IMR-90 (cell line): Measurements from ENCODE around the gene KLRF2. TPM values are rescaled to one million over a fixed set of nuclear protein-coding genes. Genes with fewer than 3 reads are reported as not detected.

Source experiments
- ATAC-seq: fragments of 200-7000 bp; cut with Tn5 transposase; 2 replicates; pipeline ENCODE4 v1.9.1; 2020; ENCODE audit warnings: low read depth, mild to moderate bottlenecking, moderate library complexity
- BruUV-seq: library from RNA; stranded (reverse); fragments of 400-500 nt; replicated peaks from 2 replicates; lab custom pipeline; 2021; lab: Mats Ljungman, UMichigan
- CTCF ChIA-PET: fragments of 300-600 bp; formaldehyde crosslinking; extraction: SDS; loops from one replicate; lab custom pipeline; 2021; ENCODE audit warnings: antibody characterized with exemption; lab: Yijun Ruan, JAX
- POLR2A ChIA-PET: fragments of 300-600 bp; sonication (Branson Sonifier 250); formaldehyde crosslinking; loops from one replicate; lab custom pipeline; 2022; ENCODE audit warnings: antibody characterized with exemption; ENCODE audit not compliant: unreplicated experiment; lab: Charles Lee
- DNase-seq: peaks from one replicate; pipeline ENCODE4 v3.0.0; 2013
- H2AFZ ChIP-seq: replicated peaks from 2 replicates; pipeline ENCODE3; 2013; ENCODE audit warnings: low read length, mild to moderate bottlenecking; ENCODE audit not compliant: poor library complexity
- H2AK5ac ChIP-seq: 2 replicates; pipeline ENCODE4 v1.6.1; 2013; ENCODE audit warnings: low read depth, low read length, inconsistent platforms
- H2AK9ac ChIP-seq: replicated peaks from 2 replicates; pipeline ENCODE3; 2013; ENCODE audit warnings: mild to moderate bottlenecking, low read depth, low read length, moderate library complexity; ENCODE audit not compliant: poor library complexity
- H2BK120ac ChIP-seq: 2 replicates; pipeline ENCODE4 v1.6.1; 2013; ENCODE audit warnings: low read depth, low read length, inconsistent platforms
- H2BK15ac ChIP-seq: 3 replicates; pipeline ENCODE4 v1.6.1; 2013; ENCODE audit warnings: low read depth, low read length, inconsistent platforms
- H2BK20ac ChIP-seq: 2 replicates; pipeline ENCODE4 v1.6.1; 2013; ENCODE audit warnings: low read depth, mild to moderate bottlenecking, inconsistent platforms, low read length, moderate library complexity
- H2BK5ac ChIP-seq: 2 replicates; pipeline ENCODE4 v1.6.1; 2013; ENCODE audit warnings: mild to moderate bottlenecking, low read depth, low read length, inconsistent platforms; ENCODE audit not compliant: poor library complexity, severe bottlenecking
- H3K14ac ChIP-seq: replicated peaks from 2 replicates; pipeline ENCODE4 v1.6.1; 2013; ENCODE audit warnings: low read depth, low read length, inconsistent platforms
- H3K18ac ChIP-seq: 2 replicates; pipeline ENCODE4 v1.6.1; 2013; ENCODE audit warnings: low read depth, low read length, control low read depth
- H3K23ac ChIP-seq: 2 replicates; pipeline ENCODE4 v1.6.1; 2013; ENCODE audit warnings: low read depth, low read length, inconsistent platforms
- H3K27ac ChIP-seq: 2 replicates; pipeline ENCODE4 v1.5.1; 2013; ENCODE audit warnings: mild to moderate bottlenecking, control low read depth, low read length; ENCODE audit not compliant: insufficient read depth
- H3K27me3 ChIP-seq: 2 replicates; pipeline ENCODE4 v1.6.1; 2013; ENCODE audit warnings: low read length; ENCODE audit not compliant: control insufficient read depth, insufficient read depth
- H3K36me3 ChIP-seq: 2 replicates; pipeline ENCODE4 v1.6.1; 2013; ENCODE audit warnings: low read length, mixed read lengths; ENCODE audit not compliant: control insufficient read depth, insufficient read depth
- H3K4ac ChIP-seq: 2 replicates; pipeline ENCODE4 v1.6.1; 2013; ENCODE audit warnings: low read depth, low read length, inconsistent platforms
- H3K4me1 ChIP-seq: 2 replicates; pipeline ENCODE4 v1.6.1; 2013; ENCODE audit warnings: low read length, mixed read lengths; ENCODE audit not compliant: control insufficient read depth, insufficient read depth
- H3K4me2 ChIP-seq: 2 replicates; pipeline ENCODE4 v1.6.1; 2013; ENCODE audit warnings: low read depth, mild to moderate bottlenecking, control low read depth, low read length, moderate library complexity
- H3K4me3 ChIP-seq: 2 replicates; pipeline ENCODE4 v1.5.1; 2013; ENCODE audit warnings: low read depth, mild to moderate bottlenecking, control low read depth, low read length, moderate library complexity; ENCODE audit not compliant: insufficient read depth
- H3K56ac ChIP-seq: 2 replicates; pipeline ENCODE4 v1.6.1; 2013; ENCODE audit warnings: low read length, inconsistent platforms; ENCODE audit not compliant: insufficient read depth; ENCODE audit errors: extremely low read depth
- H3K79me1 ChIP-seq, 2 experiments: 2 replicates each; pipeline ENCODE4 v1.6.1; 2013; ENCODE audit warnings: low read length in 2 of 2, inconsistent platforms in 1 of 2, low read depth in 1 of 2
- H3K9ac ChIP-seq: 2 replicates; pipeline ENCODE4 v1.6.1; 2013; ENCODE audit warnings: low read depth, low read length, control low read depth
- H3K9me1 ChIP-seq: 2 replicates; pipeline ENCODE4 v1.6.1; 2013; ENCODE audit warnings: low read length, inconsistent platforms; ENCODE audit not compliant: insufficient read depth
- H3K9me3 ChIP-seq: 2 replicates; pipeline ENCODE4 v1.6.1; 2013; ENCODE audit warnings: low read length; ENCODE audit not compliant: control insufficient read depth, insufficient read depth
- H4K20me1 ChIP-seq: 2 replicates; pipeline ENCODE4 v1.6.1; 2013; ENCODE audit warnings: low read length, inconsistent platforms; ENCODE audit not compliant: insufficient read depth
- H4K5ac ChIP-seq: 2 replicates; pipeline ENCODE4 v1.6.1; 2013; ENCODE audit warnings: mild to moderate bottlenecking, low read depth, low read length, control low read depth
- H4K8ac ChIP-seq, 2 experiments: 2 replicates each; pipeline ENCODE4 v1.6.1; 2013; ENCODE audit warnings: low read depth in 2 of 2, low read length in 2 of 2, control low read depth in 1 of 2, inconsistent platforms in 1 of 2
- H4K91ac ChIP-seq: 2 replicates; pipeline ENCODE4 v1.6.1; 2013; ENCODE audit warnings: low read depth, low read length, inconsistent platforms; ENCODE audit not compliant: insufficient read depth
- CEBPB ChIP-seq: IDR thresholded peaks from 2 replicates; pipeline ENCODE4 v1.6.1; 2012; ENCODE audit warnings: low read depth, low read length, improper control_type of control experiment
- CHD1 ChIP-seq: IDR thresholded peaks from 2 replicates; pipeline ENCODE4 v1.6.1; 2012; ENCODE audit warnings: low read depth, low read length, improper control_type of control experiment
- ELK1 ChIP-seq: fragments of 150-350 bp; IDR thresholded peaks from 2 replicates; pipeline ENCODE4 v1.6.1; 2016; ENCODE audit warnings: low read depth, mild to moderate bottlenecking, low read length, moderate library complexity, borderline replicate concordance
- FOS ChIP-seq: fragments of 150-350 bp; IDR thresholded peaks from 2 replicates; pipeline ENCODE4 v1.6.1; 2016; ENCODE audit warnings: low read depth, low read length
- MAFK ChIP-seq: IDR thresholded peaks from 2 replicates; pipeline ENCODE4 v1.6.1; 2012; ENCODE audit warnings: low read depth, low read length, improper control_type of control experiment
- MAZ ChIP-seq: IDR thresholded peaks from 2 replicates; pipeline ENCODE4 v1.6.1; 2012; ENCODE audit warnings: low read depth, mild to moderate bottlenecking, low read length, improper control_type of control experiment, moderate library complexity, borderline replicate concordance
- MXI1 ChIP-seq: IDR thresholded peaks from 2 replicates; pipeline ENCODE4 v1.6.1; 2012; ENCODE audit warnings: low read depth, mild to moderate bottlenecking, low read length, moderate library complexity, borderline replicate concordance
- NFE2L2 ChIP-seq: fragments of 150-350 bp; IDR thresholded peaks from 2 replicates; pipeline ENCODE4 v1.6.1; 2016; ENCODE audit warnings: low read depth, mild to moderate bottlenecking, low read length
- RAD21 ChIP-seq: IDR thresholded peaks from 2 replicates; pipeline ENCODE4 v1.6.1; 2012; ENCODE audit warnings: low read length, improper control_type of control experiment
- RFX5 ChIP-seq: IDR thresholded peaks from 2 replicates; pipeline ENCODE4 v1.8.0; 2012; ENCODE audit warnings: low read depth, mild to moderate bottlenecking, low read length, moderate library complexity
- SMC3 ChIP-seq: fragments of 150-350 bp; IDR thresholded peaks from 2 replicates; pipeline ENCODE4 v1.6.1; 2016; ENCODE audit warnings: low read depth, mild to moderate bottlenecking, antibody characterized with exemption, low read length, moderate library complexity
- USF2 ChIP-seq: fragments of 150-350 bp; IDR thresholded peaks from 2 replicates; pipeline ENCODE4 v1.6.1; 2017; ENCODE audit warnings: mild to moderate bottlenecking, antibody characterized with exemption, low read length, low read depth
- WGBS, 2 experiments: methylation state at CpG; one replicate each; pipeline versions ENCODE4 v1.1.5 to v1.1.7; 2013; ENCODE audit warnings: missing lambda C conversion rate in 2 of 2; ENCODE audit not compliant: insufficient read length in 1 of 2; ENCODE audit errors: extremely low coverage in 2 of 2; 5-methylcytosine and 5-hydroxymethylcytosine counted together
- dilution Hi-C: fragments of 300-500 bp; cut with HindIII; formaldehyde crosslinking; loops from one replicate; pipeline ENCODE4 v1.14.3; 2018; ENCODE audit warnings: low sequenced_read_pairs; ENCODE audit not compliant: unreplicated experiment
- in situ Hi-C: fragments of 300-500 bp; cut with MboI; formaldehyde crosslinking; loops from 3 replicates; pipeline ENCODE4 v1.14.3; 2019; ENCODE audit warnings: low sequenced_read_pairs, inconsistent platforms, mixed read lengths
- intact Hi-C: fragments of 100-400 bp; cut with micrococcal nuclease; formaldehyde crosslinking; loops from 2 replicates; pipeline ENCODE4 v1.10.0; 2022
- polyA plus RNA-seq, 3 experiments: library from polyadenylated mRNA; depleted of rRNA; stranded (reverse); fragments of >200 nt; gene quantifications; 2 replicates each; pipeline ENCODE4 v1.2.3, GENCODE V29; 2012; ENCODE audit warnings: low replicate concordance in 1 of 3
- total RNA-seq: library from RNA; depleted of rRNA; stranded (reverse); fragments of >200 nt; gene quantifications from 2 replicates; pipeline ENCODE4 v1.2.3, GENCODE V29; 2012

Gene KLRF2
- total and polyA plus RNA-seq, 2 of the 4 experiments (the other 2 are of a cell fraction) = not detected

- Histone ChIP-seq H4K8ac (no peak overlapping the region), H3K36me3 (no peaks in the 10 kb centered on the region), H2BK20ac (no peak overlapping the region), H2BK120ac (no peak overlapping the region), H3K27me3 (no peaks in the 10 kb centered on the region; the same call in 1 of the 2 replicates), H3K79me1 (no peaks in the 10 kb centered on the region), H3K9ac (no peak overlapping the region), H3K27ac (no peak overlapping the region), H3K4me2 (no peak overlapping the region), H2BK5ac (no peak overlapping the region), H3K9me1 (no peaks in the 10 kb centered on the region), H4K20me1 (no peaks in the 10 kb centered on the region), H3K56ac (no peak overlapping the region), H3K18ac (no peak overlapping the region), H3K9me3 (no peaks in the 10 kb centered on the region), H2AK9ac (no peak overlapping the region), H4K91ac (no peak overlapping the region), H3K14ac (no peak overlapping the region), H2AK5ac (no peak overlapping the region), H3K4me1 (no peaks in the 10 kb centered on the region), H2AFZ (no peak overlapping the region), H4K5ac (no peak overlapping the region), H3K4ac (no peak overlapping the region), H3K23ac (no peak overlapping the region), H3K4me3 (no peak overlapping the region), H2BK15ac (no peak overlapping the region)
- in situ Hi-C loops (no loop called here), dilution Hi-C loops (no loop called here), intact Hi-C loops (no loop called here)
- POLR2A ChIA-PET = no interaction called here
- no peak for ATAC-seq
- WGBS, 2 experiments = no CpG with 5 or more reads among the region's 2 CpGs
- TF ChIP-seq MAZ (no peak), FOS (no peak), CHD1 (no peak), NFE2L2 (no peak), RFX5 (no peak), CEBPB (no peak), ELK1 (no peak), MXI1 (no peak), SMC3 (no peak), MAFK (no peak), USF2 (no peak), RAD21 (no peak)
- DNase-seq = no peak
- CTCF ChIA-PET = interaction anchor here (0.7 to 0.8 kb wide), 2 partner anchors 10 to 101 kb away, joined by 3 to 4 read pairs; no protein-coding TSS in a partner anchor
- BruUV-seq = no TSS peak
Observed at GRCh38 chr12:9851927-9852326, 29.4 kb upstream of the KLRF2 start.
